RWPE1 (cell line): ENCODE results near the gene LMF1.

ENCODE experiments used
- CTCF ChIA-PET: fragments of 350-600 bp; sonication (Branson Sonifier 250); formaldehyde crosslinking; extraction: SDS; loops from one replicate; lab custom pipeline; 2021; lab: Yijun Ruan, JAX
- POLR2A ChIA-PET: fragments of 400-600 bp; formaldehyde crosslinking; extraction: SDS; loops from one replicate; lab custom pipeline; 2020; ENCODE audit warnings: antibody characterized with exemption; ENCODE audit not compliant: low non-redundant PET; lab: Yijun Ruan, JAX
- DNase-seq: peaks from one replicate; pipeline ENCODE4 v3.0.0; 2012; ENCODE audit warnings: low spot score
- H3K27ac ChIP-seq: fragments of 450-650 bp; 2 replicates; pipeline ENCODE4 v1.5.1; 2017
- TF ChIP-seq, protein P1 (sequence below): fragments of 450-650 bp; conservative IDR thresholded peaks from 2 replicates; pipeline ENCODE4 v1.5.1; 2017; ENCODE audit warnings: low read depth, mild to moderate bottlenecking

LMF1 gene

DNA sequence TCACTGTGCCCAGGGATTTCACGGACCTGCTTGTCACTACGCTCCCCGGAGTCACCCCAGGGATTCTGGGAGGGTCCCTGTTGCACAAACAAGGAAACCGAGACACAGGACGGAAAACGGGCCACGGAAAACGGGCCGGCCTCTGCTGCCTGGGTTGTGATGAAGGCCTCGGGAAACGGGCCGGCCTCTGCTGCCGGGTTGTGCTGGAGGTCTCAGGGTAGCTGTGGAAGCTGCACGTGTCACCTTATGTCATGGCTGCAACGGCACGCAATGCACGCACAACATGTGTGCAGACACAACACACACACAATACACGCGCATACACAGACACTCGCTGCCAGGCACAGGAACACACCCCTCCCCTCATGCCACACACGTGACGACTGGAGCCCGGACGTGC lies 143.3 kb downstream of the LMF1 start:
- DNase-seq: no peak
- no peak overlapping the region for H3K27ac ChIP-seq
- ChIA-PET POLR2A (no interaction called here), CTCF (no interaction called here)
- TF ChIP-seq, protein P1, sequence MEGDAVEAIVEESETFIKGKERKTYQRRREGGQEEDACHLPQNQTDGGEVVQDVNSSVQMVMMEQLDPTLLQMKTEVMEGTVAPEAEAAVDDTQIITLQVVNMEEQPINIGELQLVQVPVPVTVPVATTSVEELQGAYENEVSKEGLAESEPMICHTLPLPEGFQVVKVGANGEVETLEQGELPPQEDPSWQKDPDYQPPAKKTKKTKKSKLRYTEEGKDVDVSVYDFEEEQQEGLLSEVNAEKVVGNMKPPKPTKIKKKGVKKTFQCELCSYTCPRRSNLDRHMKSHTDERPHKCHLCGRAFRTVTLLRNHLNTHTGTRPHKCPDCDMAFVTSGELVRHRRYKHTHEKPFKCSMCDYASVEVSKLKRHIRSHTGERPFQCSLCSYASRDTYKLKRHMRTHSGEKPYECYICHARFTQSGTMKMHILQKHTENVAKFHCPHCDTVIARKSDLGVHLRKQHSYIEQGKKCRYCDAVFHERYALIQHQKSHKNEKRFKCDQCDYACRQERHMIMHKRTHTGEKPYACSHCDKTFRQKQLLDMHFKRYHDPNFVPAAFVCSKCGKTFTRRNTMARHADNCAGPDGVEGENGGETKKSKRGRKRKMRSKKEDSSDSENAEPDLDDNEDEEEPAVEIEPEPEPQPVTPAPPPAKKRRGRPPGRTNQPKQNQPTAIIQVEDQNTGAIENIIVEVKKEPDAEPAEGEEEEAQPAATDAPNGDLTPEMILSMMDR: no peak

DNA sequence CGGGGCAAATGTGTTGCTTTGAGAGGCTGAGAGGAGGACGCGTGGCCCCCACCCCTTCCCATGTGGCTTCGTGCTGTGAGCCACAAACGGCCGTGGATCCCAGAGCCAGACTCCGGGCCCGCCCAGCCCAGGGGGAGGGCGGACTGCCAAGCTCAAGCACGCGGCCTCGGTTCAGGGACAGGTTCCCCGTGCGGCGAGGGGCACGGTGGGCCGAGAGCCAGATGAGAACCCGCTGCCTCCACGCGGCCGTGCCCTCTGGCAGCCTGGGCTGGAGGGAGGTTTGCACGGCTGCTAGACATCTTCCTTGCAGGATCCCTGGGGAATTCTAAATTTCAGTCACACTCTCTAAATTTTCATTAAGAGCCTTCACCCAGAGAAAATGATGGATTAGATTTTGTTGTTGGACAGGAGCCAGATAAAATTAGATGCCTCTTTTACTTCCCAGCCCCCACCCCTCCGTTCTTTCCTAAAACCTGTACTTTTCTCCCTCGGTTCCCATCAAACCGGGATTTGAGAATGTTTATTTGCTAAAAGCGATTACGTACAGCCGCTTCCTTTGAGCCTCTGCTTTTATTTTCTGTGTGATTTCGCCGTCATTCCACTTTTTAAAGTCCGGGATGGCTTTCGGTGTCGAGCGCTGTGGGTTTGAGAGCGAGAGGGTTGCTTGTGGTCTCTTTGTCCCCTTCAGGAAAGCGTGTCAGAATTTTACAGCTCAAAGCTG lies 145.3 kb downstream of the LMF1 start:
- TF ChIP-seq, protein P1: no peak
- ChIA-PET POLR2A (no interaction called here), CTCF (interaction anchor here (1.5 kb wide), 1 partner anchor 232 kb away, joined by 3 read pairs; no protein-coding TSS in a partner anchor)
- no peak for DNase-seq
- H3K27ac ChIP-seq: no peak overlapping the region

GRCh38 chr16:824601-825000 lies 146.2 kb downstream of the LMF1 start:
- CTCF ChIA-PET: interaction anchor here (1.5 kb wide), 1 partner anchor 233 kb away, joined by 3 read pairs; no protein-coding TSS in a partner anchor
- TF ChIP-seq, protein P1: no peak
- no peak for DNase-seq

DNA sequence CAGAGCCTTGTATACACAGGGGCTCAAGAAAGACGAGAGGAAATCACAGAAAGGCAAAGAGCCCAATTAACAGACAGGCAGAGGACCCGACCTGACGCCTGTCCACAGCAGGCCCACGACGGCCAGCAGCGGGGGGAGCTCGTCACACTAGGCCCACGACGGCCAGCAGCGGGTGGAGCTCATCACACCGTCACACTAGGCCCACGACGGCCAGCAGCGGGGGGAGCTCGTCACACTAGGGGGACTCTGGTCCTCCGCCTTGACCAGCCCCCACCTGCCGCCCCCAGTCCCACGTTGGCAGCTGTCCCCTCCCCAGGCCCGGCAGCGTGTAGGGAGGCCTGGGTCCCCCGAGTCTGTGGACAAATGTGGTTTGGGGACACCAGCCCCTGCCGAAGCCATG lies 146.6 kb downstream of the LMF1 start:
- POLR2A ChIA-PET: no interaction called here
- TF ChIP-seq, protein P1: no peak
- CTCF ChIA-PET: interaction anchor here (1.5 kb wide), 1 partner anchor 233 kb away, joined by 3 read pairs; no protein-coding TSS in a partner anchor
- DNase-seq: no peak
- H3K27ac ChIP-seq: no peak overlapping the region

More at GRCh38 chr16:824601-825000, 146.2 kb downstream of the LMF1 start:
- no peak overlapping the region for H3K27ac ChIP-seq
- POLR2A ChIA-PET: no interaction called here

GRCh38 chr16:822909-823297 lies 147.9 kb downstream of the LMF1 start:
- ChIA-PET POLR2A (no interaction called here), CTCF (no interaction called here)

DNA sequence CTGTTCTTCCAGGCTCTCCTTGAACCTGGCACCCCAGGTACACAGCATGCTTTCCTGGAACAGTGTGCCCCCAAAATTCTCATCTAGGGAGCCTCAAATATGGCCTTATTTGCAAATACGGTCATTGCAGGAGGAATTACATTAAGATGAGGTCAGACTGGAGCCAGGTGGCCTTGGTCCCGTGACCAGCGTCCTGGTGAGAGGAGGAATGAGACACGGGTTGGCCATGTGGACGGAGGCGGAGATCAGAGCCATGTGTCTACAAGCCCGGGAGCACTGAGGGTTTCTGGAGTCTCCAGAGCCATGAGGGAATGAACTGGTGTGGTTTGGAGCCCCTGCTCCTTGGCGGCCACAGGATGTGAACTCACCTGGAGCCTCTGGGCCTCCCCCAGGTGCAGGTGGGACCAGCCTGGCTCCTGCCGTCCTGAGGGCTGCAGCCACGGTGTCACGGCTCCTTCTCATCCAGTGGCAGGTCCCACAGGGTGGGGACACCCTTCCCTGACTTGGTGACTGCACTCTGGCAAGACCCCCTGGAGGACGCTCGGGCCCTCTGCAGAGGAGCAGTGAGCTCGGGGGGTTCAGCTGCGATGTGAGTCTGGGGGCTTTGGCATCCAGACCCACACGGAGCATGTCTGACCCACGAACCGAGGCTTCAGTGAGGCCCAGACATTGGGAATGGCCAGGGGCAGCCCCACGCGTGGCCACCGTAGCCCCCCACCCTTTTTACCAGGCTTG lies 148.4 kb downstream of the LMF1 start:
- no peak for DNase-seq
- H3K27ac ChIP-seq: no peak overlapping the region
- POLR2A ChIA-PET: no interaction called here
- TF ChIP-seq, protein P1: no peak
- CTCF ChIA-PET: no interaction called here

More at GRCh38 chr16:822909-823297, 147.9 kb downstream of the LMF1 start:
- no peak for DNase-seq
- no peak overlapping the region for H3K27ac ChIP-seq
- TF ChIP-seq, protein P1: no peak
